GM18861 (cell line): ENCODE results near the gene CENPP.
"Not testable (repeated sequence)": the region's sequence is repeated elsewhere in the genome, so short reads cannot be mapped to it uniquely, and the experiment has no call there.

Experiments
- ATAC-seq: cut with Tn5 transposase; IDR thresholded peaks from one replicate; pipeline ENCODE4 v1.9.1; 2021; ENCODE audit not compliant: unreplicated experiment

CENPP gene

GRCh38 chr9:92589923-92590322 is 264.2 kb downstream of the CENPP start:
- no peak for ATAC-seq

- ATAC-seq: no peak
Observed at GRCh38 chr9:92590377-92590776, 264.6 kb downstream of the CENPP start.

GRCh38 chr9:92592537-92592936 is 266.8 kb downstream of the CENPP start:
- ATAC-seq: no peak

- no peak for ATAC-seq
Observed at GRCh38 chr9:92592946-92593861, 267.5 kb downstream of the CENPP start.

GRCh38 chr9:92595075-92595474 is 269.3 kb downstream of the CENPP start:
- ATAC-seq: not testable (repeated sequence)

- ATAC-seq: no peak
Observed at GRCh38 chr9:92595930-92596329, 270.2 kb downstream of the CENPP start.

- ATAC-seq: no peak
Observed at GRCh38 chr9:92598382-92598781, 272.6 kb downstream of the CENPP start.

- no peak for ATAC-seq
Observed at GRCh38 chr9:92599938-92600461, 274.2 kb downstream of the CENPP start.

GRCh38 chr9:92600462-92601261 is 274.9 kb downstream of the CENPP start:
- ATAC-seq: no peak

GRCh38 chr9:92601451-92601850 is 275.7 kb downstream of the CENPP start:
- no peak for ATAC-seq

- ATAC-seq: no peak
Observed at GRCh38 chr9:92602413-92602812, 276.7 kb downstream of the CENPP start.

GRCh38 chr9:92603100-92603499 is 277.3 kb downstream of the CENPP start:
- ATAC-seq: no peak

GRCh38 chr9:92603990-92604389 is 278.2 kb downstream of the CENPP start:
- ATAC-seq: no peak

- ATAC-seq: no peak
Observed at GRCh38 chr9:92605224-92605623, 279.5 kb downstream of the CENPP start.

GRCh38 chr9:92607088-92607487 is 281.3 kb downstream of the CENPP start:
- ATAC-seq: no peak

GRCh38 chr9:92607773-92608172 is 282.0 kb downstream of the CENPP start:
- no peak for ATAC-seq

- no peak for ATAC-seq
Observed at GRCh38 chr9:92608241-92608908, 282.6 kb downstream of the CENPP start.

GRCh38 chr9:92608909-92609445 is 283.2 kb downstream of the CENPP start:
- ATAC-seq: no peak

GRCh38 chr9:92610470-92611420 is 285.0 kb downstream of the CENPP start:
- no peak for ATAC-seq
